WTC11 (cell line): ENCODE data around the gene NAPSA. TPM values are rescaled to one million over a fixed set of nuclear protein-coding genes. Genes with fewer than 3 reads are reported as not detected.

Source experiments
- ATAC-seq: fragments of 200-7000 bp; cut with Tn5 transposase; 2 replicates; pipeline ENCODE4 v1.10.0; 2021; ENCODE audit warnings: mild to moderate bottlenecking, moderate library complexity
- CTCF ChIA-PET: fragments of 300-600 bp; sonication (Branson Sonifier 250); formaldehyde crosslinking; loops from one replicate; lab custom pipeline; 2021; ENCODE audit warnings: antibody characterized with exemption; lab: Charles Lee
- POLR2A ChIA-PET: fragments of 350-600 bp; sonication (Branson Sonifier 250); formaldehyde crosslinking; loops from one replicate; lab custom pipeline; 2021; ENCODE audit warnings: antibody characterized with exemption; lab: Charles Lee
- DNase-seq: peaks from one replicate; pipeline ENCODE4 v3.0.0; 2021; ENCODE audit warnings: low spot score
- H3K27ac Mint-ChIP-seq: 2 replicates; pipeline ENCODE4 v1.8.0; 2021; ENCODE audit warnings: mixed read lengths
- H3K27me3 Mint-ChIP-seq: 2 replicates; pipeline ENCODE4 v1.8.0; 2021; ENCODE audit warnings: low read depth, mild to moderate bottlenecking, moderate library complexity, mixed read lengths
- H3K36me3 Mint-ChIP-seq: 2 replicates; pipeline ENCODE4 v1.8.0; 2021; ENCODE audit warnings: mixed read lengths
- H3K4me1 Mint-ChIP-seq: 2 replicates; pipeline ENCODE4 v1.8.0; 2022; ENCODE audit warnings: mixed read lengths
- H3K4me3 Mint-ChIP-seq: 2 replicates; pipeline ENCODE4 v1.8.0; 2021; ENCODE audit warnings: mild to moderate bottlenecking, moderate library complexity, mixed read lengths
- H3K9me3 Mint-ChIP-seq: 2 replicates; pipeline ENCODE4 v1.8.0; 2021; ENCODE audit warnings: mixed read lengths
- AFF4 ChIP-seq: sonication (generic); formaldehyde crosslinking; IDR thresholded peaks from 2 replicates; pipeline ENCODE4 v1.8.1; 2023; ENCODE audit warnings: mild to moderate bottlenecking, missing genetic modification reagents, borderline replicate concordance
- ATF6 ChIP-seq: sonication (generic); formaldehyde crosslinking; IDR thresholded peaks from 2 replicates; pipeline ENCODE4 v1.8.1; 2023; ENCODE audit warnings: mild to moderate bottlenecking, missing genetic modification reagents
- CDX4 ChIP-seq: fragments of 250-450 bp; sonication (Bioruptor Pico); IDR thresholded peaks from 2 replicates; pipeline ENCODE4 v1.9.0; 2021; ENCODE audit warnings: moderate library complexity, mild to moderate bottlenecking, inconsistent platforms, borderline replicate concordance
- CTCF ChIP-seq: fragments of 200-600 bp; IDR thresholded peaks from 2 replicates; pipeline ENCODE4 v1.8.0; 2022; ENCODE audit warnings: antibody characterized with exemption
- ELF4 ChIP-seq: sonication (generic); formaldehyde crosslinking; IDR thresholded peaks from 2 replicates; pipeline ENCODE4 v1.8.1; 2022; ENCODE audit warnings: low read depth, mild to moderate bottlenecking, moderate library complexity, missing genetic modification reagents
- EMX1 ChIP-seq: fragments of 250-450 bp; sonication (Bioruptor Pico); IDR thresholded peaks from 2 replicates; pipeline ENCODE4 v1.8.0; 2021; ENCODE audit warnings: mild to moderate bottlenecking
- FOXK1 ChIP-seq: sonication (generic); formaldehyde crosslinking; IDR thresholded peaks from 2 replicates; pipeline ENCODE4 v1.8.0; 2022; ENCODE audit warnings: mild to moderate bottlenecking, moderate library complexity, missing genetic modification reagents
- GABPB1 ChIP-seq: sonication (generic); formaldehyde crosslinking; IDR thresholded peaks from 2 replicates; pipeline ENCODE4 v1.8.1; 2023; ENCODE audit warnings: mild to moderate bottlenecking, missing genetic modification reagents
- HMGA2 ChIP-seq: fragments of 250-450 bp; sonication (Bioruptor Pico); IDR thresholded peaks from 2 replicates; pipeline ENCODE4 v1.4.0; 2021; ENCODE audit warnings: mild to moderate bottlenecking, moderate library complexity
- JUN ChIP-seq: sonication (generic); formaldehyde crosslinking; IDR thresholded peaks from 2 replicates; pipeline ENCODE4 v1.8.0; 2023; ENCODE audit warnings: mild to moderate bottlenecking, missing genetic modification reagents
- NFYB ChIP-seq: sonication (generic); formaldehyde crosslinking; conservative IDR thresholded peaks from 2 replicates; pipeline ENCODE4 v1.8.0; 2022; ENCODE audit warnings: low read depth, missing genetic modification reagents
- PRDM15 ChIP-seq: sonication (generic); formaldehyde crosslinking; IDR thresholded peaks from 2 replicates; pipeline ENCODE4 v1.8.0; 2022; ENCODE audit warnings: missing genetic modification reagents
- SMAD3 ChIP-seq: sonication (generic); formaldehyde crosslinking; IDR thresholded peaks from 2 replicates; pipeline ENCODE4 v1.8.0; 2022; ENCODE audit warnings: missing genetic modification reagents, mild to moderate bottlenecking, borderline replicate concordance
- SMAD4 ChIP-seq: sonication (generic); formaldehyde crosslinking; IDR thresholded peaks from 2 replicates; pipeline ENCODE4 v1.8.0; 2022; ENCODE audit warnings: mild to moderate bottlenecking, missing genetic modification reagents
- TEAD4 ChIP-seq: sonication (generic); formaldehyde crosslinking; IDR thresholded peaks from 2 replicates; pipeline ENCODE4 v1.8.0; 2022; ENCODE audit warnings: mild to moderate bottlenecking, missing genetic modification reagents
- USF1 ChIP-seq: sonication (generic); formaldehyde crosslinking; IDR thresholded peaks from 2 replicates; pipeline ENCODE4 v1.8.0; 2022; ENCODE audit warnings: mild to moderate bottlenecking, missing genetic modification reagents
- ZMAT4 ChIP-seq: fragments of 250-450 bp; sonication (Bioruptor Pico); IDR thresholded peaks from 2 replicates; pipeline ENCODE4 v1.9.0; 2021; ENCODE audit warnings: mild to moderate bottlenecking
- ZNF121 ChIP-seq: sonication (generic); formaldehyde crosslinking; IDR thresholded peaks from 2 replicates; pipeline ENCODE4 v1.8.0; 2023; ENCODE audit warnings: missing genetic modification reagents
- ZNF416 ChIP-seq: fragments of 250-450 bp; sonication (Bioruptor Pico); IDR thresholded peaks from 2 replicates; pipeline ENCODE4 v1.9.0; 2021; ENCODE audit warnings: mild to moderate bottlenecking, inconsistent platforms
- total RNA-seq: library from RNA; stranded (reverse); gene quantifications from 3 replicates; pipeline ENCODE4 v1.2.3, GENCODE V29; 2021

Gene NAPSA
- total RNA-seq, 1 experiment from 2014 or later = 2.7 TPM

- no peak for TF ChIP-seq PRDM15 (CRISPR knock-in tag)
- no peak for TF ChIP-seq GABPB1 (CRISPR knock-in tag)
- no peak for TF ChIP-seq ZNF121 (CRISPR knock-in tag)
- TF ChIP-seq, all 79 proteins: peak for 0
Observed at GRCh38 chr19:50413096-50413495, 47.7 kb upstream of the NAPSA start (continued).

GRCh38 chr19:50412419-50412818 is 47.0 kb upstream of the NAPSA start:
- Mint-ChIP-seq H3K9me3 (no peaks in the 10 kb centered on the region), H3K27me3 (no peaks in the 10 kb centered on the region; the same call in 1 of the 2 replicates), H3K4me3 (no peak overlapping the region), H3K4me1 (peaks cover 4% of the 10 kb centered on the region; the same call in 1 of the 2 replicates), H3K27ac (no peak overlapping the region), H3K36me3 (peaks cover 33% of the 10 kb centered on the region)
- no peak for ATAC-seq
- CTCF ChIA-PET = no interaction called here
- TF ChIP-seq CTCF (no peak), SMAD4 (no peak), USF1 (CRISPR knock-in tag) (no peak), GABPB1 (CRISPR knock-in tag) (no peak), ELF4 (no peak), JUN (no peak), EMX1 (no peak), HMGA2 (CRISPR knock-in tag) (no peak), PRDM15 (CRISPR knock-in tag) (no peak), AFF4 (CRISPR knock-in tag) (no peak), ZNF416 (CRISPR knock-in tag) (no peak), SMAD3 (CRISPR knock-in tag) (no peak), CDX4 (CRISPR knock-in tag) (no peak), ZMAT4 (CRISPR knock-in tag) (no peak), ATF6 (no peak), NFYB (no peak), TEAD4 (no peak), FOXK1 (no peak)
- DNase-seq = no peak
- POLR2A ChIA-PET = no interaction called here
